SK-N-SH (cell line): ENCODE data around the gene HTR3A.

Source experiments
- EP300 ChIP-seq, 2 experiments: IDR thresholded peaks; 2 replicates each; pipeline versions ENCODE4 v1.4.0 to v1.6.1; 2012; ENCODE audit warnings: borderline replicate concordance in 1 of 2, low read depth in 1 of 2, low read length in 1 of 2
- EZH2phosphoT487 ChIP-seq: fragments of 200-600 bp; sonication (generic); IDR thresholded peaks from 2 replicates; pipeline ENCODE4 v1.6.1; 2017; ENCODE audit warnings: low read depth, mixed run types, mild to moderate bottlenecking, antibody characterized with exemption, moderate library complexity, borderline replicate concordance
- FOSL2 ChIP-seq: IDR thresholded peaks from 2 replicates; pipeline ENCODE4 v1.4.0; 2012; ENCODE audit warnings: low read depth, mild to moderate bottlenecking, moderate library complexity, borderline replicate concordance
- MAX ChIP-seq: IDR thresholded peaks from 2 replicates; pipeline ENCODE4 v1.4.0; 2012; ENCODE audit warnings: low read depth
- POLR2AphosphoS5 ChIP-seq: IDR thresholded peaks from 2 replicates; pipeline ENCODE4 v1.6.1; 2012; ENCODE audit warnings: low read depth, low read length
- RFX5 ChIP-seq: IDR thresholded peaks from 2 replicates; pipeline ENCODE4 v1.6.1; 2012; ENCODE audit warnings: mild to moderate bottlenecking, improper control_type of control experiment, low read length
- SIN3A ChIP-seq: IDR thresholded peaks from 2 replicates; pipeline ENCODE4 v1.6.1; 2012; ENCODE audit warnings: low read depth, mild to moderate bottlenecking, low read length, moderate library complexity, borderline replicate concordance
- SMC3 ChIP-seq: IDR thresholded peaks from 2 replicates; pipeline ENCODE4 v1.6.1; 2012; ENCODE audit warnings: low read depth, low read length, improper control_type of control experiment
- TAF1 ChIP-seq: IDR thresholded peaks from 2 replicates; pipeline ENCODE4 v1.6.1; 2012; ENCODE audit warnings: low read depth, mild to moderate bottlenecking, low read length, moderate library complexity, borderline replicate concordance
- YY1 ChIP-seq: IDR thresholded peaks from 2 replicates; pipeline ENCODE4 v1.4.0; 2012; ENCODE audit warnings: low read depth, mild to moderate bottlenecking
- TF ChIP-seq, protein P1 (sequence below): fragments of 200-600 bp; sonication (generic); IDR thresholded peaks from 2 replicates; pipeline ENCODE4 v1.6.1; 2017; ENCODE audit warnings: antibody characterized with exemption, mild to moderate bottlenecking, moderate library complexity

- TF ChIP-seq, protein P1, sequence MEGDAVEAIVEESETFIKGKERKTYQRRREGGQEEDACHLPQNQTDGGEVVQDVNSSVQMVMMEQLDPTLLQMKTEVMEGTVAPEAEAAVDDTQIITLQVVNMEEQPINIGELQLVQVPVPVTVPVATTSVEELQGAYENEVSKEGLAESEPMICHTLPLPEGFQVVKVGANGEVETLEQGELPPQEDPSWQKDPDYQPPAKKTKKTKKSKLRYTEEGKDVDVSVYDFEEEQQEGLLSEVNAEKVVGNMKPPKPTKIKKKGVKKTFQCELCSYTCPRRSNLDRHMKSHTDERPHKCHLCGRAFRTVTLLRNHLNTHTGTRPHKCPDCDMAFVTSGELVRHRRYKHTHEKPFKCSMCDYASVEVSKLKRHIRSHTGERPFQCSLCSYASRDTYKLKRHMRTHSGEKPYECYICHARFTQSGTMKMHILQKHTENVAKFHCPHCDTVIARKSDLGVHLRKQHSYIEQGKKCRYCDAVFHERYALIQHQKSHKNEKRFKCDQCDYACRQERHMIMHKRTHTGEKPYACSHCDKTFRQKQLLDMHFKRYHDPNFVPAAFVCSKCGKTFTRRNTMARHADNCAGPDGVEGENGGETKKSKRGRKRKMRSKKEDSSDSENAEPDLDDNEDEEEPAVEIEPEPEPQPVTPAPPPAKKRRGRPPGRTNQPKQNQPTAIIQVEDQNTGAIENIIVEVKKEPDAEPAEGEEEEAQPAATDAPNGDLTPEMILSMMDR = no peak
- TF ChIP-seq EP300 (IDR thresholded peaks at IDR 0.05; ENCODE audit: borderline replicate concordance in 1 of 2, low read depth in 1 of 2, low read length in 1 of 2) = no peak
- no peak for TF ChIP-seq SMC3
- TF ChIP-seq EZH2phosphoT487 = no peak
- no peak for TF ChIP-seq TAF1
- TF ChIP-seq MAX = no peak
- no peak for TF ChIP-seq SIN3A
- no peak for TF ChIP-seq POLR2AphosphoS5
- TF ChIP-seq YY1 = no peak
- TF ChIP-seq RFX5 = no peak
- TF ChIP-seq FOSL2 = no peak
Observed at GRCh38 chr11:114027391-114027790, 52.5 kb downstream of the HTR3A start.
